IMR-90 (cell line): ENCODE measurements around the gene HKDC1. TPM values are rescaled to one million over a fixed set of nuclear protein-coding genes. Genes with fewer than 3 reads are reported as not detected.

Experiments
- ATAC-seq: fragments of 200-7000 bp; cut with Tn5 transposase; 2 replicates; pipeline ENCODE4 v1.9.1; 2020; ENCODE audit warnings: low read depth, mild to moderate bottlenecking, moderate library complexity
- BruUV-seq: library from RNA; stranded (reverse); fragments of 400-500 nt; replicated peaks from 2 replicates; lab custom pipeline; 2021; lab: Mats Ljungman, UMichigan
- CTCF ChIA-PET: fragments of 300-600 bp; formaldehyde crosslinking; extraction: SDS; loops from one replicate; lab custom pipeline; 2021; ENCODE audit warnings: antibody characterized with exemption; lab: Yijun Ruan, JAX
- POLR2A ChIA-PET: fragments of 300-600 bp; sonication (Branson Sonifier 250); formaldehyde crosslinking; loops from one replicate; lab custom pipeline; 2022; ENCODE audit warnings: antibody characterized with exemption; ENCODE audit not compliant: unreplicated experiment; lab: Charles Lee
- DNase-seq: peaks from one replicate; pipeline ENCODE4 v3.0.0; 2013
- H2AFZ ChIP-seq: replicated peaks from 2 replicates; pipeline ENCODE3; 2013; ENCODE audit warnings: low read length, mild to moderate bottlenecking; ENCODE audit not compliant: poor library complexity
- H2AK5ac ChIP-seq: 2 replicates; pipeline ENCODE4 v1.6.1; 2013; ENCODE audit warnings: low read depth, low read length, inconsistent platforms
- H2AK9ac ChIP-seq: replicated peaks from 2 replicates; pipeline ENCODE3; 2013; ENCODE audit warnings: mild to moderate bottlenecking, low read depth, low read length, moderate library complexity; ENCODE audit not compliant: poor library complexity
- H2BK120ac ChIP-seq: 2 replicates; pipeline ENCODE4 v1.6.1; 2013; ENCODE audit warnings: low read depth, low read length, inconsistent platforms
- H2BK15ac ChIP-seq: 3 replicates; pipeline ENCODE4 v1.6.1; 2013; ENCODE audit warnings: low read depth, low read length, inconsistent platforms
- H2BK20ac ChIP-seq: 2 replicates; pipeline ENCODE4 v1.6.1; 2013; ENCODE audit warnings: low read depth, mild to moderate bottlenecking, inconsistent platforms, low read length, moderate library complexity
- H2BK5ac ChIP-seq: 2 replicates; pipeline ENCODE4 v1.6.1; 2013; ENCODE audit warnings: mild to moderate bottlenecking, low read depth, low read length, inconsistent platforms; ENCODE audit not compliant: poor library complexity, severe bottlenecking
- H3K14ac ChIP-seq: replicated peaks from 2 replicates; pipeline ENCODE4 v1.6.1; 2013; ENCODE audit warnings: low read depth, low read length, inconsistent platforms
- H3K18ac ChIP-seq: 2 replicates; pipeline ENCODE4 v1.6.1; 2013; ENCODE audit warnings: low read depth, low read length, control low read depth
- H3K23ac ChIP-seq: 2 replicates; pipeline ENCODE4 v1.6.1; 2013; ENCODE audit warnings: low read depth, low read length, inconsistent platforms
- H3K27ac ChIP-seq: 2 replicates; pipeline ENCODE4 v1.5.1; 2013; ENCODE audit warnings: mild to moderate bottlenecking, control low read depth, low read length; ENCODE audit not compliant: insufficient read depth
- H3K27me3 ChIP-seq: 2 replicates; pipeline ENCODE4 v1.6.1; 2013; ENCODE audit warnings: low read length; ENCODE audit not compliant: control insufficient read depth, insufficient read depth
- H3K36me3 ChIP-seq: 2 replicates; pipeline ENCODE4 v1.6.1; 2013; ENCODE audit warnings: low read length, mixed read lengths; ENCODE audit not compliant: control insufficient read depth, insufficient read depth
- H3K4ac ChIP-seq: 2 replicates; pipeline ENCODE4 v1.6.1; 2013; ENCODE audit warnings: low read depth, low read length, inconsistent platforms
- H3K4me1 ChIP-seq: 2 replicates; pipeline ENCODE4 v1.6.1; 2013; ENCODE audit warnings: low read length, mixed read lengths; ENCODE audit not compliant: control insufficient read depth, insufficient read depth
- H3K4me2 ChIP-seq: 2 replicates; pipeline ENCODE4 v1.6.1; 2013; ENCODE audit warnings: low read depth, mild to moderate bottlenecking, control low read depth, low read length, moderate library complexity
- H3K4me3 ChIP-seq: 2 replicates; pipeline ENCODE4 v1.5.1; 2013; ENCODE audit warnings: low read depth, mild to moderate bottlenecking, control low read depth, low read length, moderate library complexity; ENCODE audit not compliant: insufficient read depth
- H3K56ac ChIP-seq: 2 replicates; pipeline ENCODE4 v1.6.1; 2013; ENCODE audit warnings: low read length, inconsistent platforms; ENCODE audit not compliant: insufficient read depth; ENCODE audit errors: extremely low read depth
- H3K79me1 ChIP-seq, 2 experiments: 2 replicates each; pipeline ENCODE4 v1.6.1; 2013; ENCODE audit warnings: low read length in 2 of 2, inconsistent platforms in 1 of 2, low read depth in 1 of 2
- H3K9ac ChIP-seq: 2 replicates; pipeline ENCODE4 v1.6.1; 2013; ENCODE audit warnings: low read depth, low read length, control low read depth
- H3K9me1 ChIP-seq: 2 replicates; pipeline ENCODE4 v1.6.1; 2013; ENCODE audit warnings: low read length, inconsistent platforms; ENCODE audit not compliant: insufficient read depth
- H3K9me3 ChIP-seq: 2 replicates; pipeline ENCODE4 v1.6.1; 2013; ENCODE audit warnings: low read length; ENCODE audit not compliant: control insufficient read depth, insufficient read depth
- H4K20me1 ChIP-seq: 2 replicates; pipeline ENCODE4 v1.6.1; 2013; ENCODE audit warnings: low read length, inconsistent platforms; ENCODE audit not compliant: insufficient read depth
- H4K5ac ChIP-seq: 2 replicates; pipeline ENCODE4 v1.6.1; 2013; ENCODE audit warnings: mild to moderate bottlenecking, low read depth, low read length, control low read depth
- H4K8ac ChIP-seq, 2 experiments: 2 replicates each; pipeline ENCODE4 v1.6.1; 2013; ENCODE audit warnings: low read depth in 2 of 2, low read length in 2 of 2, control low read depth in 1 of 2, inconsistent platforms in 1 of 2
- H4K91ac ChIP-seq: 2 replicates; pipeline ENCODE4 v1.6.1; 2013; ENCODE audit warnings: low read depth, low read length, inconsistent platforms; ENCODE audit not compliant: insufficient read depth
- FOS ChIP-seq: fragments of 150-350 bp; IDR thresholded peaks from 2 replicates; pipeline ENCODE4 v1.6.1; 2016; ENCODE audit warnings: low read depth, low read length
- MXI1 ChIP-seq: IDR thresholded peaks from 2 replicates; pipeline ENCODE4 v1.6.1; 2012; ENCODE audit warnings: low read depth, mild to moderate bottlenecking, low read length, moderate library complexity, borderline replicate concordance
- NFE2L2 ChIP-seq: fragments of 150-350 bp; IDR thresholded peaks from 2 replicates; pipeline ENCODE4 v1.6.1; 2016; ENCODE audit warnings: low read depth, mild to moderate bottlenecking, low read length
- POLR2A ChIP-seq: IDR thresholded peaks from 2 replicates; pipeline ENCODE4 v1.6.1; 2012; ENCODE audit warnings: mild to moderate bottlenecking, low read depth, low read length
- RAD21 ChIP-seq: IDR thresholded peaks from 2 replicates; pipeline ENCODE4 v1.6.1; 2012; ENCODE audit warnings: low read length, improper control_type of control experiment
- RFX5 ChIP-seq: IDR thresholded peaks from 2 replicates; pipeline ENCODE4 v1.8.0; 2012; ENCODE audit warnings: low read depth, mild to moderate bottlenecking, low read length, moderate library complexity
- SMC3 ChIP-seq: fragments of 150-350 bp; IDR thresholded peaks from 2 replicates; pipeline ENCODE4 v1.6.1; 2016; ENCODE audit warnings: low read depth, mild to moderate bottlenecking, antibody characterized with exemption, low read length, moderate library complexity
- WGBS, 2 experiments: methylation state at CpG; one replicate each; pipeline versions ENCODE4 v1.1.5 to v1.1.7; 2013; ENCODE audit warnings: missing lambda C conversion rate in 2 of 2; ENCODE audit not compliant: insufficient read length in 1 of 2; ENCODE audit errors: extremely low coverage in 2 of 2; 5-methylcytosine and 5-hydroxymethylcytosine counted together
- dilution Hi-C: fragments of 300-500 bp; cut with HindIII; formaldehyde crosslinking; loops from one replicate; pipeline ENCODE4 v1.14.3; 2018; ENCODE audit warnings: low sequenced_read_pairs; ENCODE audit not compliant: unreplicated experiment
- in situ Hi-C: fragments of 300-500 bp; cut with MboI; formaldehyde crosslinking; loops from 3 replicates; pipeline ENCODE4 v1.14.3; 2019; ENCODE audit warnings: low sequenced_read_pairs, inconsistent platforms, mixed read lengths
- intact Hi-C: fragments of 100-400 bp; cut with micrococcal nuclease; formaldehyde crosslinking; loops from 2 replicates; pipeline ENCODE4 v1.10.0; 2022
- polyA plus RNA-seq, 3 experiments: library from polyadenylated mRNA; depleted of rRNA; stranded (reverse); fragments of >200 nt; gene quantifications; 2 replicates each; pipeline ENCODE4 v1.2.3, GENCODE V29; 2012; ENCODE audit warnings: low replicate concordance in 1 of 3
- total RNA-seq: library from RNA; depleted of rRNA; stranded (reverse); fragments of >200 nt; gene quantifications from 2 replicates; pipeline ENCODE4 v1.2.3, GENCODE V29; 2012
- TF ChIP-seq, protein P1 (sequence below): fragments of 150-350 bp; IDR thresholded peaks from 2 replicates; pipeline ENCODE4 v1.6.1; 2017; ENCODE audit warnings: mild to moderate bottlenecking, antibody characterized with exemption, low read length, low read depth
- TF ChIP-seq, protein P2 (sequence below): fragments of 150-350 bp; IDR thresholded peaks from 2 replicates; pipeline ENCODE4 v1.6.1; 2016; ENCODE audit warnings: low read depth, mild to moderate bottlenecking, low read length, moderate library complexity, borderline replicate concordance
- TF ChIP-seq, protein P3 (sequence below): conservative IDR thresholded peaks from 2 replicates; pipeline ENCODE4 v1.5.1; 2012; ENCODE audit warnings: mild to moderate bottlenecking, low read depth, low read length, improper control_type of control experiment

HKDC1 gene
- total and polyA plus RNA-seq, 2 of the 4 experiments (the other 2 are of a cell fraction) = under 0.01 to 0.03 TPM

DNA sequence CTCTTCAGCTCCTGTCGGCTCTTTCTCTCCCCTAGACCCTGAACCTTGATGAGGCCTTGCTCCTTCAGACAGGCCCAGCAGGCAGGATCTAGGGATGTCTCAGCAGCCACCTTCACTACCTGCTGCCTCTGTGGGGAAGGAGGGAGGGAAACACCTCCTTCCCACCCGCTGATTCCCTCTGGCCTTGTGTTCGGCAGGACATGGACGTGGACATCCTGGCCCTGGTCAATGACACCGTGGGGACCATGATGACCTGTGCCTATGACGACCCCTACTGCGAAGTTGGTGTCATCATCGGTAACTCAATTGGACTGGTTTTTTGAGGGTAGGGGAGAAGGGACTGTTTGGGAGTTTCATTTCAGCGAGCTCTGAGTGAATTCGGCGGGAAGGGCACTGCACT is 20.3 kb downstream of the HKDC1 start:
- Histone ChIP-seq H3K4me1 (no peaks in the 10 kb centered on the region), H3K9me3 (no peaks in the 10 kb centered on the region), H3K9ac (no peak overlapping the region), H3K27me3 (peaks cover 8% of the 10 kb centered on the region), H3K56ac (no peak overlapping the region), H3K9me1 (no peaks in the 10 kb centered on the region), H3K4me3 (no peak overlapping the region), H2AK9ac (no peak overlapping the region), H2BK5ac (no peak overlapping the region), H2AK5ac (peak overlapping the region; percentile 52; the same call in 1 of the 2 replicates), H3K4ac (no peak overlapping the region), H3K23ac (no peak overlapping the region), H3K14ac (no peak overlapping the region), H2AFZ (peak overlapping the region; percentile 14), H2BK120ac (no peak overlapping the region), H4K8ac (no peak overlapping the region), H3K18ac (no peak overlapping the region), H3K27ac (no peak overlapping the region), H4K20me1 (no peaks in the 10 kb centered on the region), H4K91ac (no peak overlapping the region), H3K79me1 (no peaks in the 10 kb centered on the region), H4K5ac (no peak overlapping the region), H2BK20ac (no peak overlapping the region), H3K36me3 (no peaks in the 10 kb centered on the region), H3K4me2 (no peak overlapping the region), H2BK15ac (no peak overlapping the region)
- ChIA-PET POLR2A (no interaction called here), CTCF (interaction anchor here (1.0 kb wide), 1 partner anchor 143 kb away, joined by 9 read pairs; no protein-coding TSS in a partner anchor)
- no peak for ATAC-seq
- TF ChIP-seq, protein P1, sequence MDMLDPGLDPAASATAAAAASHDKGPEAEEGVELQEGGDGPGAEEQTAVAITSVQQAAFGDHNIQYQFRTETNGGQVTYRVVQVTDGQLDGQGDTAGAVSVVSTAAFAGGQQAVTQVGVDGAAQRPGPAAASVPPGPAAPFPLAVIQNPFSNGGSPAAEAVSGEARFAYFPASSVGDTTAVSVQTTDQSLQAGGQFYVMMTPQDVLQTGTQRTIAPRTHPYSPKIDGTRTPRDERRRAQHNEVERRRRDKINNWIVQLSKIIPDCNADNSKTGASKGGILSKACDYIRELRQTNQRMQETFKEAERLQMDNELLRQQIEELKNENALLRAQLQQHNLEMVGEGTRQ = no peak
- TF ChIP-seq RFX5 = no peak
- TF ChIP-seq, protein P2, sequence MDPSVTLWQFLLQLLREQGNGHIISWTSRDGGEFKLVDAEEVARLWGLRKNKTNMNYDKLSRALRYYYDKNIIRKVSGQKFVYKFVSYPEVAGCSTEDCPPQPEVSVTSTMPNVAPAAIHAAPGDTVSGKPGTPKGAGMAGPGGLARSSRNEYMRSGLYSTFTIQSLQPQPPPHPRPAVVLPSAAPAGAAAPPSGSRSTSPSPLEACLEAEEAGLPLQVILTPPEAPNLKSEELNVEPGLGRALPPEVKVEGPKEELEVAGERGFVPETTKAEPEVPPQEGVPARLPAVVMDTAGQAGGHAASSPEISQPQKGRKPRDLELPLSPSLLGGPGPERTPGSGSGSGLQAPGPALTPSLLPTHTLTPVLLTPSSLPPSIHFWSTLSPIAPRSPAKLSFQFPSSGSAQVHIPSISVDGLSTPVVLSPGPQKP = no peak
- TF ChIP-seq, protein P3, sequence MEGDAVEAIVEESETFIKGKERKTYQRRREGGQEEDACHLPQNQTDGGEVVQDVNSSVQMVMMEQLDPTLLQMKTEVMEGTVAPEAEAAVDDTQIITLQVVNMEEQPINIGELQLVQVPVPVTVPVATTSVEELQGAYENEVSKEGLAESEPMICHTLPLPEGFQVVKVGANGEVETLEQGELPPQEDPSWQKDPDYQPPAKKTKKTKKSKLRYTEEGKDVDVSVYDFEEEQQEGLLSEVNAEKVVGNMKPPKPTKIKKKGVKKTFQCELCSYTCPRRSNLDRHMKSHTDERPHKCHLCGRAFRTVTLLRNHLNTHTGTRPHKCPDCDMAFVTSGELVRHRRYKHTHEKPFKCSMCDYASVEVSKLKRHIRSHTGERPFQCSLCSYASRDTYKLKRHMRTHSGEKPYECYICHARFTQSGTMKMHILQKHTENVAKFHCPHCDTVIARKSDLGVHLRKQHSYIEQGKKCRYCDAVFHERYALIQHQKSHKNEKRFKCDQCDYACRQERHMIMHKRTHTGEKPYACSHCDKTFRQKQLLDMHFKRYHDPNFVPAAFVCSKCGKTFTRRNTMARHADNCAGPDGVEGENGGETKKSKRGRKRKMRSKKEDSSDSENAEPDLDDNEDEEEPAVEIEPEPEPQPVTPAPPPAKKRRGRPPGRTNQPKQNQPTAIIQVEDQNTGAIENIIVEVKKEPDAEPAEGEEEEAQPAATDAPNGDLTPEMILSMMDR = no peak
- TF ChIP-seq POLR2A = no peak
- no peak for TF ChIP-seq NFE2L2
- TF ChIP-seq SMC3 = no peak
- no peak for TF ChIP-seq FOS
- no peak for TF ChIP-seq MXI1
- no peak for TF ChIP-seq RAD21
- BruUV-seq = no TSS peak
- intact Hi-C loops = no loop called here
- 93% methylated on average over 7 of the region's 11 CpGs; no CpG with 5 or more reads in 1 of the 2 experiments for WGBS, 2 experiments
- dilution Hi-C loops = no loop called here
- in situ Hi-C loops = no loop called here
- no peak for DNase-seq
